ENCODE measurements around the gene SPPL3.
"Not testable (repeated sequence)": the region's sequence is repeated elsewhere in the genome, so short reads cannot be mapped to it uniquely, and the experiment has no call there.

Gene SPPL3

GRCh38 chr12:120841525-120841924 is 62.6 kb downstream of the SPPL3 start:
- DNase-seq, result no peak

DNA sequence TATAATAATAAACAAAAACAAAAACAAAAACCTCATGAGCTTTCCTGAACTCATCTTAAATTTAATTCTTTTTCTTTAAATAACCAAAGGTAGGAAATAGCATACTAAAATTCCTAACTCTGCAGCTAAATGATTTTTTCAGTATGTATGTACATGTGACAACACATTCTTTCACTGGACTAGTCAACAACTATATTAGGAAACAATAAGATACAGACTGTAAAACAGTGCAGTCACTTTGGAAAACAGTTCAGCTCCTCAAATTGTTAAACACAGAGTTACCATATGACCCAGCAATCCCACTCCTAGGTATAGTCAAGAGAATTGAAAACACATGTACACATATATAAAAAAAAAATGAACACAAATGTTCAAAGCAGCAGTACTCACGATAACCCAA is 64.7 kb downstream of the SPPL3 start:
- no peak for DNase-seq

GRCh38 chr12:120838629-120839383 is 65.4 kb downstream of the SPPL3 start:
- not testable (repeated sequence) for DNase-seq

- DNase-seq, result no peak
Measured at GRCh38 chr12:120836114-120836684, 68.0 kb downstream of the SPPL3 start.

- no peak for DNase-seq
Measured at GRCh38 chr12:120835657-120836056, 68.5 kb downstream of the SPPL3 start.

DNA sequence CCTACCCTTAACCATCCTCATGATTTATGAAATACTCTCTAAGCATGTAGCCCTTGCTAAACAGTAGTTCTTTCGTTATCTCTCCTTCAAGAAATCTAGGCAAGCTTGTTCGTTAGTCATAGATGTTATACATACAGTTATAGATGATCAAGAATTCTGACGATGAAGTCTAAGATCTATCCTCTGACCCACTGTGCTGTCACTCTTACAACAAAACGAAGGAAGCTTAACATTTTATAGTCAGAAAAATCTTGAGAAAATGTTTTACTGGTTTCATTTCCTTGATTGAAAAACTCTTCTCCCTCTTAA is 68.9 kb downstream of the SPPL3 start:
- DNase-seq, result no peak

DNA sequence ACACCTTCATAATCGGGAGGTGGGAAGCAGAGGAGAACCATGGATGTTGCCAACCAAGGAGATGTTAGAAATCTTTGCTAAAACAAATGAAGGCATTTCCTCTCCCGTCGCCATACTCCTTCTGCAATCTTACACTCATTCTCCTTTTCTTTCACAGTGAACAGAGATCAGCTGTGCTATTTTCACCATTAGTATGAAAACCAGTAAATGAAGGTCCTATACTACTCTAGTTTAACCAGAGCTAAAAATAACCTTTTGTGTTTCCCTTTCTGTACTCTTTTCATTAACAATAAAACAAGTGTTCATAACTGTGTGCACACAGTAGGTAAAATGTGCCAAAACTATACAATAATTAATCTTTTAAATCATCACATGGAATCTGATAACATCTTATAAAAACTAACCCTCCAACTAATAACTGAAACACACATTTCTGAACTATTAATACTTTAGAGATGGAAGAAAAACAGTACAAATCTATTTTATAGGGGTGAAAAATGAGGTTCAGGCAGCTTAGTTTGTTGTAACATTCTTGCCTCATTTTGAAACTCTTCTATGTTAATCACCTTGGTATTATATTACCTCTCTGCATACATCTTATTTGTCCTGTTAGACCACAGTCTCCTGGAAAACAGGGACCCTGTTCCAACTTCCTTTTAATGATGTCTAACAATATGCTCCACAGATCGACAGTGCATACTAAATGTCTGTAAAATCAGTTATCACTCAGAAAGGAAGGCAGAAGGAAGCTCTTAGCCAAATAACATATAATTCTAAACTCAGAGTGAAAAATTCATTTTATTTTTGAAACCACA is 69.5 kb downstream of the SPPL3 start:
- DNase-seq, result no peak

DNA sequence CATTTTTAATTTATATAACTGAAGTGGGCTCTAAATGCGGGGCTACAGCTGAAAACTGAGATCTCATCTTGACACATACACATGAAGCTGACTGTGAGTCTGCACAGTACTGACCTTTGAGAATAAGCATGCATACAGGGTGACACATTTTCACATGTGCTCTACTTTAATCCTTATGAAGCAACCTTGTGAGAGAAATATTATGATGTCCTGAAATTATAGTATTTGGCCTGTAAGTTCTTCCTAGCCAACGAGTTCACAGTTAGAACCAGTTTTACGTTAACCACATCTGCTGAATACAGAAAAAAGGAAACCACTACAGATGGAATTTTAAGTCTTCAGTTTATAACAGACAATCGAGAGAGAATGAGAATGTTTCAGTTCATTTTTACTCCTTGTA is 70.3 kb downstream of the SPPL3 start:
- DNase-seq, result no peak

- no peak for DNase-seq
Measured at GRCh38 chr12:120832737-120833136, 71.4 kb downstream of the SPPL3 start.

GRCh38 chr12:120831648-120832267 is 72.4 kb downstream of the SPPL3 start:
- no peak for DNase-seq

- DNase-seq, result no peak
Measured at GRCh38 chr12:120830966-120831365, 73.2 kb downstream of the SPPL3 start.

- no peak for DNase-seq
Measured at GRCh38 chr12:120830052-120830940, 73.9 kb downstream of the SPPL3 start.

GRCh38 chr12:120826335-120826734 is 77.8 kb downstream of the SPPL3 start:
- no peak for DNase-seq

DNA sequence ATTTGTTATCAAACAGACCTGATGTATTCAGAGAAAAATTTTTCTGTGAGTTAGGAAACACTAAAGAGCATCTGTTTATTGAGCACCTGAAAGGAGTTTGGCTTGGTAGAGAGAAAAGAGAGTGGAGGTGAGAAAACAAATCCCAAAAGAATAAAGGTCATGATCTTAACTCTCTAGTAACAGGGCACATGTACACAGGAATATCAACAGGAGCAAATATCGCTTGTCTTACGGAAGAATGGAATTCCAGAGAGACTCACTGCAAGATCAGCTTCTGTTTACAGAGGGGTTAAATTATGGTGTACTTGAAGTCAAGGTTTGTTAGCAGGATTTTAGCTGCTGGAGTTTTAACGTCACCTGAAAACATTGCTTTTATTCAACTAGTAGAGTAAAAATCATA is 78.8 kb downstream of the SPPL3 start:
- no peak for DNase-seq

DNA sequence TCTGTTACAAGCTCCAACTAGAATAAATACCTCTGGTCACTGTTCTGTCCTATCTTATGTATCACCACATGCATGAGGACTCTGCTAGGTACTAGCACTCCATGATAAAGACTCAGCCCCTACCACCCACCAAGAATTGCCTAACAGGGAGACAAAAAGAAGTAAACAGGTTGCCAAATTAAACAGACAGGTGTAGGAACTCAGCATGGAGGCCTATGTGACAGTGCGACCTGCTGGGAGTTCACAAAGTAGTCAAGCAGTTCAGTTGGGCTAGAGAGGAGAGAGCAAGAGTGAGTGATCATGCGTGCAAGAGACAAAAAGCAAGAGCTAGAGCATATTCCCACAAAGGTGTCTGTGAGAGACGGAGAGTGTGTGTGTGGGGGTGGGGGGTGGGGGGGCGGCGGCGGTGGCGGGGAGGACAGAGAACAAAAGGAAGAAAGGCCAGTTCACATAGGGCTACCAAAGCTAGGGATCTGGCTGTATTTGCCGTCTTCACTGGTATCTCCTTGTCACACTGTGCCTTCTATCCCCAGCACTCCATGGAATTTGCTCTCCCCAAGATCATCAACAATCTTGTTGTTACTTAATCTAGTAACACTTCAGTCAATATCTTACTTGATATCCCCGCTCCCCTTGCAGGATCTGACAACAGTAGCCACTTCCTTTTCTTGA is 81.2 kb downstream of the SPPL3 start:
- DNase-seq, result no peak

- DNase-seq, result no peak
Measured at GRCh38 chr12:120821878-120822277, 82.3 kb downstream of the SPPL3 start.

DNA sequence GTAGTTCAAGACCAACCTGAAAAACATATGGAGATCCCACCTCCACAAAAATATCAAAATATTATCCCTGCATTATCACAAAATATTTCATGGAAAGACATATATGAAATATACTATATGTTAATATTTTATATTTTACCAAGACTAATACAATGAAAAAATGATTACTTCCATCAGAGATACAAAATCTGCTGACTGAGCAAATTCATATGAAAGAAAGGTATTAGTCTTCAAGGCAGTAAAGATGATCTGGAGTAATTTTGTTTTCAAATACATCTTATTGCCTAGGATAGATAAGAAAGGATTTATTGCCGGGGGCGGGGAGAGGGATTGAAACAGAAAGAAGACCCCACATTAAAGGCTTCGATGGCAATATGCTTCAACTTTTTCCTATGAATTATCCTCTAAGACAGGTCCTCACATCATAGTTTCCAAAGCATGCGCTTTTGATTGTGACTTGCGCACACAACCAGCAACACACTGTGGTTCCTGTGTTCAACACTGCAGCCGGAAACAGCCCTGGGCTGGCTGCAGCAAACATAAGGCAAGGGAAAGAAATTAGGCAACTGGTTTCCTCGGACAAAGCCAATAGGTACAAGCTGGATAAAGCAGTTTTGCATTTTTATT is 83.2 kb downstream of the SPPL3 start:
- no peak for DNase-seq

- no peak for DNase-seq
Measured at GRCh38 chr12:120818416-120818815, 85.7 kb downstream of the SPPL3 start.

GRCh38 chr12:120817559-120818330 is 86.4 kb downstream of the SPPL3 start:
- DNase-seq, result no peak

DNA sequence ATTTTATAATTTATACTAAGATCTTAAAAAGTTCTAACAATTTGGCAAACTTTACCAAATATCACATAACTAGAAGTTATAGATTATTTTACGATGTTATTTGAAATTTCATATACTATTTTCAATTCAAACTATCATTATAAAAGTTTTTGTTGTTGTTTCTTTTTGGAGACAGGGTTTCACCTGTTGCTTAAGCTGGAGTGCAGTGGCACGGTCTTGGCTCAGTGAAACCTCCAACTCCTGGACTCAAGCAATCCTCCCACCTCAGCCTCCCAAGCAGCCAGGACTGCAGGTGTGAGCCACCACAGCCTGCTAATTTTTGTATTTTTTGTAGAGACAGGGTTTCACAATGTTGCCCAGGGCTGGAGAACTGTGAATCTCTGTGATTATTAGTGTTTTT is 87.8 kb downstream of the SPPL3 start:
- no peak for DNase-seq

DNA sequence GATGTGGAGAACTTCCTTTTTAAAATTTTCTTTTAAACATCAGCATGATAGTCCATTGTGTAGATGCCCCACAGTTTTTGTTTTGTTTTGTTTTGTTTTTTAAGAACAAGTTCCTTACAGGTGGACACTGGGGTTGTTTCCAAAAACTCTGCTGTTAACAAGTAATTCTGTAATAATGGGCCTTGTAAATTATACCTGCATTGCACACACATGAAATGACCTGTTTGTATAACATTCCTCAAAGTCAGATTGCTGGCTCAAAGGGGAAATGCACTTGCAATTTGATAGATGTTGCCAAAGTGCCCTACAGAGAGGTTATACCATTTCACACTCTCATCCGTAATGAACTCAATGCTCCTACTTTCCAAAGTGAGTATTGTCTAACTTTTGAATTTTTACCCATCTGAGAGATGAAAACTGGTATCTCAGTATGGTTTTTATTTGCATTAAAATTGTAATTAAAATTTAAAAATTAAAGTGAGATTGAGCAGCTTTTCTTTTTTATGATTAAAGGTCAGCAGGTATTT is 89.2 kb downstream of the SPPL3 start:
- DNase-seq, result no peak
